ENCODE data around the gene FLT4. TPM values are rescaled to one million over a fixed set of nuclear protein-coding genes. Genes with fewer than 3 reads are reported as not detected.

FLT4 gene
- total RNA-seq, 1 experiment from 2014 or later: 6.3 TPM

DNA sequence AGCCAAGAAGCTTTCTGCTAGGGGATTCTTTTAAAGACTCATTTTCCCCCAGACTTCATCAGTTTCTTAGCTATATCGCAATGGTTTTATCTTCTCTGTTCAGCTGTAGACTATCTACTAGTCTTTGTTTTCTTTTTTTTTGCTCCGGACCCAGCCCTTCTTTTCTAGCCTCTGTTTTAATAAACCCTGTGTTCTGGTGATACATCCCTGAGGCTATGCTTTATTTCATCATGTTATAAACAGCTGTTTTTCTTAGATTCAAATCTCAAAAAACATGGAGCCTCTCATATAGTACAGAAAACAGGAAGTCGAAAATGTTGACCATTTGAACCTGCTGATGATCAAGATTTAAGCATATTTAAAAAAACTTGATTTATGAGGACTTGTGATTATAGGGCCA, 95.9 kb downstream of the FLT4 start:
- Histone ChIP-seq H3K27ac (ENCODE audit: insufficient read length, low read depth, low read length) (no peak overlapping the region), H3K27me3 (ENCODE audit: insufficient read depth, low read length) (no peaks in the 10 kb centered on the region), H4K5ac (ENCODE audit: insufficient read length, low read depth, low read length) (no peak overlapping the region), H2BK5ac (ENCODE audit: insufficient read length, low read length) (no peak overlapping the region), H3K56ac (ENCODE audit: insufficient read length, low read depth, low read length) (no peak overlapping the region), H3K23me2 (ENCODE audit: insufficient read length, low read depth, low read length, poor library complexity, severe bottlenecking) (no peaks in the 10 kb centered on the region), H3T11ph (ENCODE audit: low read length) (no peak overlapping the region), H4K20me1 (ENCODE audit: control insufficient read depth, insufficient read depth, insufficient read length) (no peaks in the 10 kb centered on the region), H3K23ac (ENCODE audit: insufficient read length, low read depth, low read length) (no peak overlapping the region), H3K9ac (ENCODE audit: extremely low read depth, insufficient read length, low read length) (no peak overlapping the region), H2BK120ac (ENCODE audit: low read depth, low read length, poor library complexity, severe bottlenecking) (no peak overlapping the region), H4K91ac (ENCODE audit: insufficient read length, low read depth, low read length) (no peak overlapping the region), H2AK5ac (ENCODE audit: insufficient read length, low read length) (no peak overlapping the region), H2BK20ac (ENCODE audit: low read depth, low read length, poor library complexity, severe bottlenecking) (no peak overlapping the region), H3K4ac (ENCODE audit: low read depth, low read length) (no peak overlapping the region), H3K4me1 (ENCODE audit: insufficient read depth, low read length) (no peaks in the 10 kb centered on the region), H2BK12ac (ENCODE audit: insufficient read length, low read depth, low read length) (no peak overlapping the region), H3K9me3 (ENCODE audit: control insufficient read depth, low read depth, low read length) (no peaks in the 10 kb centered on the region), H3K14ac (ENCODE audit: insufficient read depth, low read length) (no peak overlapping the region), H3K79me2 (ENCODE audit: insufficient read depth, low read length) (peaks cover 2% of the 10 kb centered on the region; the same call in 1 of the 2 replicates), H3K79me1 (ENCODE audit: insufficient read depth, low read depth, low read length, poor library complexity, severe bottlenecking) (peaks cover 2% of the 10 kb centered on the region), H3K4me2 (ENCODE audit: insufficient read depth, insufficient read length, low read length) (no peak overlapping the region), H2AFZ (ENCODE audit: low read length) (no peak overlapping the region), H2BK15ac (ENCODE audit: low read depth, low read length) (no peak overlapping the region), H3K18ac (ENCODE audit: insufficient read length, low read depth, low read length) (no peak overlapping the region), H4K8ac (replicated peaks; ENCODE audit: insufficient read length, low read depth, low read length) (no peak overlapping the region)
- H3K36me3 Mint-ChIP-seq (ENCODE audit: insufficient read depth in 1 of 3, low read depth in 3 of 3): peaks cover 46 to 75% (median 64%) of the 10 kb centered on the region in 3 experiments; a peak in 6 of 7 replicates
- H3K4me1 Mint-ChIP-seq: peaks cover 4 to 5% of the 10 kb centered on the region in 2 experiments; a peak in 2 of 4 replicates
- no peak overlapping the region for H3K4me3 Mint-ChIP-seq
- WGBS (ENCODE audit: extremely low coverage, insufficient read length, low lambda C conversion rate): no CpG with 5 or more reads among the region's 3 CpGs
- peak overlapping the region in 1 of 3 experiments; percentile 21; a peak in 2 of 7 replicates for H3K27ac Mint-ChIP-seq
- TF ChIP-seq, protein P1, sequence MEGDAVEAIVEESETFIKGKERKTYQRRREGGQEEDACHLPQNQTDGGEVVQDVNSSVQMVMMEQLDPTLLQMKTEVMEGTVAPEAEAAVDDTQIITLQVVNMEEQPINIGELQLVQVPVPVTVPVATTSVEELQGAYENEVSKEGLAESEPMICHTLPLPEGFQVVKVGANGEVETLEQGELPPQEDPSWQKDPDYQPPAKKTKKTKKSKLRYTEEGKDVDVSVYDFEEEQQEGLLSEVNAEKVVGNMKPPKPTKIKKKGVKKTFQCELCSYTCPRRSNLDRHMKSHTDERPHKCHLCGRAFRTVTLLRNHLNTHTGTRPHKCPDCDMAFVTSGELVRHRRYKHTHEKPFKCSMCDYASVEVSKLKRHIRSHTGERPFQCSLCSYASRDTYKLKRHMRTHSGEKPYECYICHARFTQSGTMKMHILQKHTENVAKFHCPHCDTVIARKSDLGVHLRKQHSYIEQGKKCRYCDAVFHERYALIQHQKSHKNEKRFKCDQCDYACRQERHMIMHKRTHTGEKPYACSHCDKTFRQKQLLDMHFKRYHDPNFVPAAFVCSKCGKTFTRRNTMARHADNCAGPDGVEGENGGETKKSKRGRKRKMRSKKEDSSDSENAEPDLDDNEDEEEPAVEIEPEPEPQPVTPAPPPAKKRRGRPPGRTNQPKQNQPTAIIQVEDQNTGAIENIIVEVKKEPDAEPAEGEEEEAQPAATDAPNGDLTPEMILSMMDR (conservative IDR thresholded peaks at IDR 0.05): no peak
- H3K9me3 Mint-ChIP-seq: no peaks in the 10 kb centered on the region
- DNase-seq: no peak
- H3K27me3 Mint-ChIP-seq (ENCODE audit: low read depth): no peaks in the 10 kb centered on the region

Other genes with a start within 250 kb of the FLT4 start
- gene CNOT6, start 155.2 kb downstream of the FLT4 start, total RNA-seq (2021): 41.7 and 45.0 TPM in 2 replicates
- gene SCGB3A1, start 58.1 kb downstream of the FLT4 start, total RNA-seq (2021): not detected in 2 replicates
- not detected in 2 replicates for gene OR2Y1, start 90.5 kb upstream of the FLT4 start, total RNA-seq (2021)
- 72.2 and 72.7 TPM in 2 replicates for gene MGAT1, start 153.2 kb upstream of the FLT4 start, total RNA-seq (2021)
- 16.2 and 19.6 TPM in 2 replicates for gene ZFP62, start 211.7 kb upstream of the FLT4 start, total RNA-seq (2021)
- gene BTNL8, start 249.6 kb upstream of the FLT4 start, total RNA-seq (2021): 0.13 and 0.26 TPM in 2 replicates

Data from H9 (cell line).